ENCODE measurements around the gene CORO1C.

CORO1C gene

GRCh38 chr12:108623577-108623976 is 107.7 kb downstream of the CORO1C start:
- H3K27me3 ChIP-seq (ENCODE audit: low read depth, low read length), result no peaks in the 10 kb centered on the region; the same call in 1 of the 2 replicates
- H3K36me3 ChIP-seq (replicated peaks; ENCODE audit: low read depth, low read length), result peaks cover 9% of the 10 kb centered on the region
- no peaks in the 10 kb centered on the region for H3K79me2 ChIP-seq (ENCODE audit: low read length)
- H3K4me1 ChIP-seq (ENCODE audit: low read length), result peaks cover 12% of the 10 kb centered on the region
- H2AFZ ChIP-seq (ENCODE audit: low read depth, low read length), result no peak overlapping the region
- no peak overlapping the region for H3K4me3 ChIP-seq (ENCODE audit: low read length)
- H3K9ac ChIP-seq (ENCODE audit: low read length), result no peak overlapping the region
- TF ChIP-seq EZH2phosphoT487 (IDR thresholded peaks at IDR 0.05; ENCODE audit: low read depth) (no peak), CTCF (IDR thresholded peaks at IDR 0.05; ENCODE audit: low read depth, low read length) (no peak)
- H4K20me1 ChIP-seq (ENCODE audit: insufficient read depth, low read length), result no peaks in the 10 kb centered on the region
- no peaks in the 10 kb centered on the region for H3K9me3 ChIP-seq (ENCODE audit: insufficient read depth, low read length)
- no peak overlapping the region for H3K4me2 ChIP-seq (ENCODE audit: low read length)
- H3K27ac ChIP-seq (ENCODE audit: low read length), result no peak overlapping the region

GRCh38 chr12:108622921-108623514 is 108.3 kb downstream of the CORO1C start:
- Histone ChIP-seq H3K36me3 (replicated peaks; ENCODE audit: low read depth, low read length) (peaks cover 9% of the 10 kb centered on the region), H3K27ac (ENCODE audit: low read length) (no peak overlapping the region), H3K9me3 (ENCODE audit: insufficient read depth, low read length) (no peaks in the 10 kb centered on the region), H2AFZ (ENCODE audit: low read depth, low read length) (no peak overlapping the region), H3K9ac (ENCODE audit: low read length) (no peak overlapping the region), H3K27me3 (ENCODE audit: low read depth, low read length) (no peaks in the 10 kb centered on the region; the same call in 1 of the 2 replicates), H3K4me2 (ENCODE audit: low read length) (no peak overlapping the region), H3K4me3 (ENCODE audit: low read length) (no peak overlapping the region), H3K4me1 (ENCODE audit: low read length) (peaks cover 12% of the 10 kb centered on the region), H3K79me2 (ENCODE audit: low read length) (no peaks in the 10 kb centered on the region), H4K20me1 (ENCODE audit: insufficient read depth, low read length) (no peaks in the 10 kb centered on the region)
- TF ChIP-seq EZH2phosphoT487 (IDR thresholded peaks at IDR 0.05; ENCODE audit: low read depth) (no peak), CTCF (IDR thresholded peaks at IDR 0.05; ENCODE audit: low read depth, low read length) (no peak)

GRCh38 chr12:108622421-108622820 is 108.9 kb downstream of the CORO1C start:
- no peak overlapping the region for H3K9ac ChIP-seq (ENCODE audit: low read length)
- peaks cover 9% of the 10 kb centered on the region for H3K36me3 ChIP-seq (replicated peaks; ENCODE audit: low read depth, low read length)
- H3K4me3 ChIP-seq (ENCODE audit: low read length), result no peak overlapping the region
- H3K9me3 ChIP-seq (ENCODE audit: insufficient read depth, low read length), result no peaks in the 10 kb centered on the region
- no peaks in the 10 kb centered on the region for H3K79me2 ChIP-seq (ENCODE audit: low read length)
- peaks cover 17% of the 10 kb centered on the region for H3K4me1 ChIP-seq (ENCODE audit: low read length)
- no peaks in the 10 kb centered on the region; the same call in 1 of the 2 replicates for H3K27me3 ChIP-seq (ENCODE audit: low read depth, low read length)
- no peak for TF ChIP-seq EZH2phosphoT487 (IDR thresholded peaks at IDR 0.05; ENCODE audit: low read depth)
- no peak for TF ChIP-seq CTCF (IDR thresholded peaks at IDR 0.05; ENCODE audit: low read depth, low read length)
- no peak overlapping the region for H3K4me2 ChIP-seq (ENCODE audit: low read length)
- H4K20me1 ChIP-seq (ENCODE audit: insufficient read depth, low read length), result no peaks in the 10 kb centered on the region
- no peak overlapping the region for H3K27ac ChIP-seq (ENCODE audit: low read length)
- H2AFZ ChIP-seq (ENCODE audit: low read depth, low read length), result no peak overlapping the region

- peaks cover 30% of the 10 kb centered on the region for H3K4me1 ChIP-seq (ENCODE audit: low read length)
- H3K27ac ChIP-seq (ENCODE audit: low read length), result no peak overlapping the region
- H2AFZ ChIP-seq (ENCODE audit: low read depth, low read length), result no peak overlapping the region
- H3K4me3 ChIP-seq (ENCODE audit: low read length), result no peak overlapping the region
- H3K9me3 ChIP-seq (ENCODE audit: insufficient read depth, low read length), result peaks cover under 1% of the 10 kb centered on the region; the same call in 1 of the 2 replicates
- H4K20me1 ChIP-seq (ENCODE audit: insufficient read depth, low read length), result no peaks in the 10 kb centered on the region
- H3K4me2 ChIP-seq (ENCODE audit: low read length), result no peak overlapping the region
- no peak for TF ChIP-seq EZH2phosphoT487 (IDR thresholded peaks at IDR 0.05; ENCODE audit: low read depth)
- no peak for TF ChIP-seq CTCF (IDR thresholded peaks at IDR 0.05; ENCODE audit: low read depth, low read length)
- no peak overlapping the region for H3K9ac ChIP-seq (ENCODE audit: low read length)
- H3K27me3 ChIP-seq (ENCODE audit: low read depth, low read length), result no peaks in the 10 kb centered on the region; the same call in 1 of the 2 replicates
- H3K79me2 ChIP-seq (ENCODE audit: low read length), result no peaks in the 10 kb centered on the region
- H3K36me3 ChIP-seq (replicated peaks; ENCODE audit: low read depth, low read length), result peaks cover 9% of the 10 kb centered on the region
Measured at GRCh38 chr12:108621161-108621560, 110.2 kb downstream of the CORO1C start.
